Activated CD4-positive, alpha-beta T cell treated with anti-CD3 and anti-CD28 coated beads, Interleukin-2, amount 50 U/mL, for 48 hours (primary cell): ENCODE results near the gene FANCE.
"Not testable (repeated sequence)": the region's sequence is repeated elsewhere in the genome, so short reads cannot be mapped to it uniquely, and the experiment has no call there.

ENCODE experiments used
- DNase-seq, 2 experiments: peaks; one replicate each; pipeline ENCODE4 v3.0.0-alpha.2; 2020

FANCE gene

DNA sequence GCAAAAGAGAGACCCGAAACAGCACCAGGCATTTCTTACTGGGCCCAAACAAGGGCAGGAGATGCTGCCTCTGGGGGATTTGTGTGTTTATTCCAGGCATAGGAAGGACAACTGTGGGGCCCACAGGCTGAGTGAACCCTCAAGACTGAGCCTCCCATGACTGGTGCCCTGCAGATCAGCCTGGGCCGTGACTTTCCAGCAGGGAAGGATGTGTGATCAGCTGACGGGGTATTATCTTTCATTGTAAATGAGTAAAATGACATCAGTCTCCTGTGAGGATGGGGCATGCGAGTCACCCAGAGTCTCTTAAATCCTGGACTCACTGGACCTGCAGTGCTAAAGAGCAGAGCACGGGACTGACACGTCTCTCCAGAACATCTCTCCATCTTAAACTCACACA is 48.6 kb downstream of the FANCE start:
- no peak for DNase-seq

DNA sequence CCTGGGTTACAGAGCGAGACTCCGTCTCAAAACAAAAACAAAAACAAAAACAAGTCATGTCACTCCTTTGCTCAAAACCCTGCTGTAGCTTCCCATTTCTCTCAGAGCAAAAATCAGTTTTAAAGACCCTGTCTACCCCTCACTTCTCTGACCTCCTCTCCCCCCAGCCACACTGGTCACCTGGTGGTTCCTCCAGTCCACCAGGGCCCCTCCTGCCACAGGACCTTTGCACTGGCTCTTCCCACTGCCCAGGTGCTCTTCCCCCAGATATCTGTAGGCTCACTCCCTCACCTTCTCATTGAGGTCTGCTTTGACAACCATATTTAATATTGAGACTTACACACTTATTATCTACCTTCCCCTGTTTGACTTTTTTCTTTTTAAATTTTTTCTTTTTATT is 49.6 kb downstream of the FANCE start:
- no peak for DNase-seq

DNA sequence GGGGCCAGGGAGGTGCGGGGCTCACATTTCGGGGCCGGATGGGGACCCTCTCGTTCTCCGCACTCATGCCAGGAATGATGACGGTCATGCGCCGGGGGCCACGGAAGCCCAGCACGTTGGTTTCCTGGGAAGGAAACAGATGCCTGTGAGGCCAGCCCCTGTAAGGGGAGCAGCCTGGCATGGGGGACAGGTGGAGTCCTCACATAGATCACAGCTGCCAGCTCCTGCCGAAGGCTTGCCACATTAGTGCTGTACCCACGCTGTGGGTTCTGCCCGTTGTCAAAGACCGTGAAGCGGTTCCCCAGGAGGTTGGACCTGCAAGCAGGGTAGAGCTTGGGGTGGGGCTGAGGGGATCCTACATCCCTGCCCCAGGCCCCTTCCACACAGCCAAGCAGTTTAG is 51.4 kb downstream of the FANCE start:
- no peak for DNase-seq

DNA sequence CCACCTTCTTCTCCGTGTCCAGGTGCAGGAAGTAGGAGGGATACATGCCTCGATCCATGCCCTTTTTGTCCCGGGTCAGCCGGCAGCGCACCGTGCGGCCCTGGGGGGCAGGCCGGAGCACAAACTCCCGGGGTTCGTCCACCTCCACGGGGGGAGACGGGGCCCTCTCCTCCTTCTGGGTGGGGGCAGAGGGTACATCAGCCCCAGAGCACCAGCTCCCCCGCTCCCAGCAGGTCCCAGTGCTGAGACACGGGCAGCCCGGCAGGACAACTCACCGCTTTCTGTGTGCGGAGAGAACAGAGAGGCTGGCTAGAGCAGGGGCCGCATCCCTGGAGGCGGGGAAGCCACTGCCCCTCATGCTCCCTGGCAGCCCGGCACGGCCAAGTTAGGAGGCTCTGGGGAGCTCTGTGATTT is 53.9 kb downstream of the FANCE start:
- no peak for DNase-seq

DNA sequence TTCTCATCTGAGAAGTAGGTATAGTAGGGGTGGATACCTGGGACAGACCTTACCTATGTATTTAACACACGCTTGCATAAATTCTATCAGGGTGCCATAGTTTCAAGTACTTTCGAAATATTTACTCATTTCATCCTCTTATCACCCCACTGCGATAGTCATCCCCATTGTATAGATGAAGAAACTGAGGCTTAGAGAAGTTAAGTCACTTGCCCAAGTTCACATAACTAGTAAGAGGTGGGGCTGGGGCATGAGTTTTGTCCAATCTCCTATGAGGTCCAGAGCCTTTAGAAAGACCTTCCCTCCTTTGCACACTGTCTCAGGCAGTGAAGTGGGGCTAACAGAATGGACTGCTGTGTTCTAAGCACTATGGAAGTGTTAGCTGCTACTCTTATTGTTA is 54.4 kb downstream of the FANCE start:
- no peak for DNase-seq

DNA sequence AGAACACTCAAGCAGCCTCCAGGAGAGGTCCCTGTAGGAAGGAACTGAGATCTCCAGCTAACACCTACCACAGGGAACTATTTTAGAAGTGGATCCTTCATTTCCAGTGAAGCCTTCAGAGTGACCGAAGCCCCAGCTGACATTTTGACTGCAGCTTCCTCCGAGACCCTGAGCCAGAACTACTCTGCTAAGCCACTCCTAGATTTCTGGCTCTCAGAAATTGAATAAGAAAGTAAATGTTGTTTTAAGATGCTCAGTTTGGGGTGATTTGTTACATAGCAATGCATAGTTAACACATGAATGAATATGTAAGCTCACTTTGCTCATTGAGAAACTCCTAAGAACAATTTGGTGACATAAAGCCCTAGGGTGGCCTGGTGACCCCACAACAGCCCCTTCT is 55.1 kb downstream of the FANCE start:
- DNase-seq, result no peak

DNA sequence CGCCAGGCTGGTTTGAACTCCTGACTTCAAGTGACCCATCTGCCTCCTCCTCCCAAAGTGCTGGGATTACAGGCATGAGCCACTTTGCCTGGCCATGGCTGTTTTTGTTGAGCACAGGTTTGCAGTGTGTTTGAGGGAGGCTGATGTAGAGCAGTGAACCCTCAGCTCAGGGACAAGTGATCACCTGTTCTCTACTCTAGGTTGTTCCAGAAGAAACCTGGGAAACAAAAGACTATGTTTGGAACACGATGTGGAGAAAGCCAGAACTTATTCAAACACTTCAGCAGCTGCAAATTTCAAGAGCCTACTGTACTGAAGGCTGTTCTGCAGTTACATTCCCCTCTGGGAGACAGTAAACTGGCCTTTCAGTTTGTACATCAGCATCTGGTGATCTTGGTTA is 55.9 kb downstream of the FANCE start:
- DNase-seq, result no peak

DNA sequence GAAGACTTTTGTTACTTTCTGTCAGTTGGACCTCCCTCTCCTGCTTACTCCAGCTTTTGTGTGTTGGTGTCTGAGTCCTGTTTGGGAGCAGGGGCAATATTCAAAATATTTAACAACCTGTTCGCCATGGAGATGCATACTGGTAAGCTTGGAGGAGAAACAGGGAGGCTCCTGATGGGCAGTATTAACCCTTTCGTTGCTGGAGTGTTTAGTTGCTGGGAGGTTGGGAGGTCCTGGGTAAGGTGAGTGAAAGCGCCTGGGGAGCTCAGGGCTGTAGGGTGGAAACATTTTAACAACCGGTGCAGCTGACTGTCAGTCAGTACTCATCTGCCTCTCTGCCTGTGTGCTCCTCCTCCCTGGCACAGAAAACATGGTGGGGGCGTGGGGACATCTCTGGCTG is 56.4 kb downstream of the FANCE start:
- DNase-seq, result no peak

DNA sequence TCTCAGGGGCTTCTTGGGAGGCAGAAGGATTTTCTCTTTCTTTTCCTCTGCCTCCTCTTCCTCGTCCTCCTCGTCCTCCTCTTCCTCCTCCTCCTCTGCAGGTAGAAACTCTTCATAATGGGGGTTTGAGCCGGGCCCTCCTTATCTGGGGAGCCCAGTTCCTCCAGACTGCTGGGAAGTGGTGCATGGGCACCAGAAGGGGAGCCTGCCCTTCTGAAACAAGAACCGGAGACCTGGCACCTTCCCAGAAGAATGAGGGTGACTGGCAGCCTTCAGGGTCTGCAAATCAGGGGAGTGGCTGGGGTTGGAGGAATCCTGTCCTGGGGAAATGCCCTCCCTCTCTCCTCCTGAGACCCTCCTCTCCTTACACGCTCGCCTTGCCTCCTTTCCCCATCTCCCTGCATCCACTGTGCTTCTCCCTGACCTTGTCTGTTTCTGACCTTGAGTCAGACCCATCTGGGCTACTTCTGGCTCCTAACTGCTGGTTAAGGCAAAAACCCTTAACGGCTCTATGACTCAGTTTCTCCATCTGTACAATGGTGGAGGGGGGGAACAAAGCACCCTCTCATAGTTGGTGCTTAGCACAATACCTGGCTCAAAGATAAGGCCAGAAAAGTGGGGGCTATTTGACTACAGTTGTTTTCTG is 58.9 kb downstream of the FANCE start:
- no peak for DNase-seq

DNA sequence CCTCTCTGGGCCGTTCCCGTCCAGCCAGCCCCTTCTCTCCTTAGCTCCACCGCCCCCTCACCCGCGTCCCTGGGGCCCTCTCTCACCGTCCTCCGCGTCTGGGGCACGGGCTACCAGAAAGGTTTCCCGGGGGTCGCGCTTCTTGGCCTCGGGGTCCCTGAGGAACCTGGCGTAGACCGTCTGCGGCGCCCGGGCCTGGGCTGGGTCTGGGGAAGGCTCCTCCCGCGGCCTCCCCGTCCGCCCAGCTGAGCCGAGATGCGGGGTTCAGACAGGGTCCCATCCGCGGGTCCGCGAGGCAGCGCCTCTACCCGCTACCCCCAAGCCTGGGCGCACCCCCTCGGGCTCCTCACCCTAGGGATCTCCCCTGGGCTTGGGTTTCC is 59.4 kb downstream of the FANCE start:
- DNase-seq, result no peak

DNA sequence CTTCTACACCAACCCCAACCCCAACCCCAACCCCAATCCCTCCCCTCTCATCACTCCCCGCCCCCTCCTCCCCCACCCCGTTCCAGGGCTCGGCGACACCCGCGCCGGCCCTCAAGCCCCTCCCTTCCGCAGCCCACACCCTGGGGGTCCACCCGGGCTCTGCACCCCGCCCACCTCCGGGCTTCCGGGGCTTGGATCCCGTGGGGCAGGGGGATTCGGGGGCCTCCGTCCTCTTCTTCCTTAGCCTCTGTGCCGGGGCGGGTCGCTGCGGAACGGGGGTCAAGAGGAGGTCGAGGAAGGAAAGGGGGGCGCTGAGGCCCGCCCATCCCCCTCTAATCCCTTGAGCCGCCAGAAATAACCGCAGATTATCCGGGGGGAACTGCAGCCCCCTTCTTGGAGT is 59.9 kb downstream of the FANCE start:
- DNase-seq, result no peak

DNA sequence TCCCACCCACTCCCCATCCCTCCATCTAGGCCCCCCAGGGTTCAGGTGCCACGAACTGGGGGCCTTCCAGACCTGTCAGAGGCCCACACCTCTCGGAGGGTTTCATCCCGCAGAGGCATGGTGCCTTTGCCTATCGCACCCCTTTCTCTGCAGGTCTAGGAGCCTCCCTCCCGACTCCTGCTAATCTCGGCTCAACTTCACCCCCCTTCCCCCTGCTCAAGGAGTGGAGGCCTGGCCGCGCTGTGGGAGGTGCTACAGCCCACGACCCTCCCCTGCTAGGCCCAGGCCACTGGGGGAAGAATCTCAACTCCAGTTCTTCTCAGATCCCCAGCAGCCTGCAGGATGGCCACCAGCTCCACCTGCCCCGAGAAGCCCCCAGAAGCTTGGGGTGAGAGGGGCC is 60.6 kb downstream of the FANCE start, which contains the start of gene TULP1:
TULP1 (minus strand) TSS at position 157 of the 400 bp plus-strand sequence; CDS start at position 119, 38 bp downstream.
- no peak for DNase-seq

DNA sequence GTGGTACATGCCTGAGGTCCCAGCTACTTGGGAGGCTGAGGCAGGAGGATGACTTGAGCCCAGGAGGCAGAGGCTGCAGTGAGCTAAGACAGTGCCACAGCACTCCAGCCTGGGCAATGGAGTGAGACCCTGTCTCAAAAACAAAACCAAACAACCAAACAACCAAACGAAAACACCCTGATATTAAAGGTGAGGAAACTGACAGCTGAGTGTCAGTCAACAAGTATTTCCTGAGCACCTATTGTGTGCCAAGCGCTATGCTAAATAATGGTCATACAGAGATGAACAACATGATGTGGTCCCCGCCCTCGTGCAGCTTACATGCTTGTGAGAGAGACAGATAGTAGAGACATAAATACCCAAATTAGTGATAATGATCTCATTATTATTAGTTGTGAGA is 62.4 kb downstream of the FANCE start:
- no peak for DNase-seq

DNA sequence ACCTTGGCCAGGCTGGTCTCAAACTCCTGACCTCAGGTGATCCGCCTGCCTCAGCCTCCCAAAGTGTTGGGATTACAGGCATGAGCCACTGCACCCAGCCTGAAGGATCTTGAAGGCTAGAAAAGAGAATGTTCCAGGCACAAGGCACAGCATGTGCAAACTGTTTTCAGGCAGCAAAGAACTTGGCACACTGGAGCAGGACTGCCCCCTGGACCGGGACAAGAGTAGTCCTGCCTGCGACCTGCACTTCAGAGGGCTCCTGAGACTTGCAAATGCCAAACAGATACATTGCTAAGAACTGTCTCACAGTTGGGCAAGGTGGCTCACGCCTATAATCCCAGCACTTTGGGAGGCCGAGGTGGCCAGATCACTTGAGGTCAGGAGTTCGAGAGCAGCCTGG is 63.8 kb downstream of the FANCE start:
- DNase-seq, result not testable (repeated sequence)
